HCT116 (cell line): ENCODE data around the gene GPANK1. TPM values are rescaled to one million over a fixed set of nuclear protein-coding genes. Genes with fewer than 3 reads are reported as not detected.

ENCODE experiments used
- ATAC-seq: fragments of 200-7000 bp; cut with Tn5 transposase; 2 replicates; pipeline ENCODE4 v1.9.1; 2020; ENCODE audit warnings: mild to moderate bottlenecking, moderate library complexity
- BruUV-seq: library from RNA; stranded (reverse); fragments of 400-500 nt; replicated peaks from 2 replicates; lab custom pipeline; 2021; lab: Mats Ljungman, UMichigan
- CTCF ChIA-PET: fragments of 300-600 bp; sonication (Branson Sonifier 250); formaldehyde crosslinking; loops from one replicate; lab custom pipeline; 2021; ENCODE audit warnings: antibody characterized with exemption; lab: Charles Lee
- POLR2A ChIA-PET: fragments of 300-600, 350-600 bp; sonication (Branson Sonifier 250); formaldehyde crosslinking; loops from one replicate; lab custom pipeline; 2021; ENCODE audit warnings: antibody characterized with exemption; lab: Charles Lee
- RAD21 ChIA-PET, 2 experiments: fragments of 300-600 bp; sonication (Branson Sonifier 250); formaldehyde crosslinking; loops; one replicate each; lab custom pipeline; 2023; ENCODE audit warnings: low total read pairs in 2 of 2; ENCODE audit not compliant: uncharacterized antibody in 2 of 2, unreplicated experiment in 2 of 2, low non-redundant PET in 1 of 2; lab: Charles Lee
- DNase-seq: peaks from one replicate; pipeline ENCODE4 v3.0.0-alpha.2; 2010; ENCODE audit warnings: low read depth, low spot score
- H2AFZ ChIP-seq: fragments of 200-600 bp; shearing (Covaris generic), sonication (generic); 2 replicates; pipeline ENCODE4 v1.6.1; 2017; ENCODE audit warnings: low read depth, mixed run types, mixed read lengths, antibody characterized with exemption, low read length; ENCODE audit not compliant: poor library complexity, severe bottlenecking
- H3K27ac ChIP-seq: 2 replicates; pipeline ENCODE4 v1.5.1; 2012; ENCODE audit warnings: low read depth, low read length
- H3K27me3 ChIP-seq: fragments of 200-600 bp; sonication (generic); 2 replicates; pipeline ENCODE4 v1.6.1; 2016; ENCODE audit warnings: mixed run types, low read length, mixed read lengths; ENCODE audit not compliant: insufficient read depth
- H3K36me3 ChIP-seq, 2 experiments: fragments of 200-500 bp in 1 of 2; fragments of 200-600 bp in 1 of 2; sonication (Bioruptor generic) in 1 of 2; sonication (generic) in 1 of 2; 2 replicates each; pipeline versions ENCODE4 v1.5.1 to v1.6.1; 2014 to 2016; ENCODE audit warnings: low read length in 2 of 2, inconsistent platforms in 1 of 2, mixed read lengths in 1 of 2, mixed run types in 1 of 2; ENCODE audit not compliant: insufficient read depth in 2 of 2, control insufficient read depth in 1 of 2
- H3K4me1 ChIP-seq, 2 experiments: fragments of 200-600 bp in 1 of 2; sonication (generic) in 1 of 2; 2 replicates each; pipeline versions ENCODE4 v1.5.1 to v1.6.1; 2012 to 2017; ENCODE audit warnings: low read length in 2 of 2, inconsistent platforms in 1 of 2, mild to moderate bottlenecking in 1 of 2, mixed read lengths in 1 of 2, mixed run types in 1 of 2, moderate library complexity in 1 of 2; ENCODE audit not compliant: insufficient read depth in 2 of 2, control insufficient read depth in 1 of 2
- H3K4me2 ChIP-seq: fragments of 200-600 bp; sonication (generic); 2 replicates; pipeline ENCODE4 v1.6.1; 2017; ENCODE audit warnings: mixed run types, low read length, mixed read lengths
- H3K4me3 ChIP-seq, 2 experiments: fragments of 200-600 bp in 1 of 2; sonication (generic) in 1 of 2; replicated peaks in 1 of 2; 2 replicates each; pipeline ENCODE4 v1.5.1; 2011 to 2016; ENCODE audit warnings: low read length in 2 of 2, control low read depth in 1 of 2, low read depth in 1 of 2, mild to moderate bottlenecking in 1 of 2, mixed read lengths in 1 of 2, mixed run types in 1 of 2
- H3K79me2 ChIP-seq: fragments of 200-600 bp; sonication (generic); 2 replicates; pipeline ENCODE4 v1.6.1; 2017; ENCODE audit warnings: mild to moderate bottlenecking, mixed run types, low read length, moderate library complexity, mixed read lengths; ENCODE audit not compliant: insufficient read depth
- H3K9ac ChIP-seq: fragments of 200-600 bp; sonication (generic); 2 replicates; pipeline ENCODE4 v1.6.1; 2016; ENCODE audit warnings: low read length, mixed read lengths
- H3K9me2 ChIP-seq: fragments of 200-600 bp; sonication (generic), shearing (Covaris generic); 2 replicates; pipeline ENCODE4 v1.6.1; 2017; ENCODE audit warnings: mixed run types, mild to moderate bottlenecking, moderate library complexity; ENCODE audit not compliant: insufficient read depth
- H3K9me3 ChIP-seq, 2 experiments: fragments of 200-500 bp in 1 of 2; fragments of 200-600 bp in 1 of 2; sonication (Bioruptor generic) in 1 of 2; sonication (generic) in 1 of 2; 2 replicates each; pipeline ENCODE4 v1.6.1; 2014 to 2017; ENCODE audit warnings: low read length in 2 of 2, mixed read lengths in 2 of 2, inconsistent platforms in 1 of 2, low read depth in 1 of 2, mild to moderate bottlenecking in 1 of 2, mixed run types in 1 of 2, moderate library complexity in 1 of 2; ENCODE audit not compliant: control insufficient read depth in 1 of 2, insufficient read depth in 1 of 2
- H4K20me1 ChIP-seq: fragments of 200-600 bp; sonication (generic), shearing (Covaris generic); 2 replicates; pipeline ENCODE4 v1.6.1; 2017; ENCODE audit warnings: mixed run types, mild to moderate bottlenecking, moderate library complexity; ENCODE audit not compliant: insufficient read depth
- CBX3 ChIP-seq: IDR thresholded peaks from 2 replicates; pipeline ENCODE4 v1.6.1; 2012; ENCODE audit warnings: low read depth
- CTCF ChIP-seq, 3 experiments: fragments of 200-600 bp in 1 of 3; sonication (generic) in 1 of 3; IDR thresholded peaks in 2 of 3; conservative IDR thresholded peaks in 1 of 3; 2 replicates each; pipeline ENCODE4 v1.5.1; 2012 to 2017; ENCODE audit warnings: low read depth in 2 of 3, low read length in 2 of 3, antibody characterized with exemption in 1 of 3, borderline replicate concordance in 1 of 3, control low read depth in 1 of 3, mild to moderate bottlenecking in 1 of 3, mixed read lengths in 1 of 3, mixed run types in 1 of 3, moderate library complexity in 1 of 3; ENCODE audit not compliant: insufficient read depth in 1 of 3
- EGR1 ChIP-seq: IDR thresholded peaks from 2 replicates; pipeline ENCODE4 v1.6.1; 2012; ENCODE audit warnings: low read depth
- EZH2 ChIP-seq: fragments of 200-600 bp; sonication (generic); IDR thresholded peaks from 2 replicates; pipeline ENCODE4 v1.6.1; 2017; ENCODE audit warnings: antibody characterized with exemption, mixed run types
- EZH2phosphoT487 ChIP-seq: fragments of 200-600 bp; IDR thresholded peaks from 2 replicates; pipeline ENCODE4 v1.6.1; 2018; ENCODE audit warnings: antibody characterized with exemption, borderline replicate concordance
- FOSL1 ChIP-seq: IDR thresholded peaks from 2 replicates; pipeline ENCODE4 v1.6.1; 2012; ENCODE audit warnings: low read depth
- JUND ChIP-seq: IDR thresholded peaks from 2 replicates; pipeline ENCODE4 v1.6.1; 2012
- MAX ChIP-seq: IDR thresholded peaks from 2 replicates; pipeline ENCODE4 v1.6.1; 2012
- POLR2A ChIP-seq: IDR thresholded peaks from 2 replicates; pipeline ENCODE4 v1.7.0; 2011; ENCODE audit warnings: borderline replicate concordance; ENCODE audit not compliant: insufficient read depth, insufficient read length; ENCODE audit errors: extremely low read depth
- POLR2AphosphoS5 ChIP-seq: IDR thresholded peaks from 2 replicates; pipeline ENCODE4 v1.6.1; 2011; ENCODE audit warnings: mild to moderate bottlenecking, low read depth, low read length, moderate library complexity
- RAD21 ChIP-seq: IDR thresholded peaks from 2 replicates; pipeline ENCODE4 v1.6.1; 2012; ENCODE audit warnings: low read depth, mild to moderate bottlenecking
- REST ChIP-seq: IDR thresholded peaks from 2 replicates; pipeline ENCODE4 v1.6.1; 2012; ENCODE audit warnings: low read depth
- SP1 ChIP-seq: IDR thresholded peaks from 2 replicates; pipeline ENCODE4 v1.6.1; 2012; ENCODE audit warnings: low read depth
- SRF ChIP-seq: IDR thresholded peaks from 2 replicates; pipeline ENCODE4 v1.6.1; 2012; ENCODE audit warnings: low read depth
- TCF7L2 ChIP-seq: IDR thresholded peaks from 2 replicates; pipeline ENCODE4 v1.7.0; 2011; ENCODE audit warnings: borderline replicate concordance, inconsistent platforms; ENCODE audit not compliant: insufficient read depth, insufficient read length; ENCODE audit errors: extremely low read depth
- YY1 ChIP-seq: IDR thresholded peaks from 2 replicates; pipeline ENCODE4 v1.6.1; 2011; ENCODE audit warnings: low read length, low read depth, moderate library complexity, mild to moderate bottlenecking; ENCODE audit not compliant: insufficient replicate concordance; ENCODE audit errors: extremely low read depth
- ZBTB33 ChIP-seq: IDR thresholded peaks from 2 replicates; pipeline ENCODE4 v1.6.1; 2011; ENCODE audit warnings: mild to moderate bottlenecking, low read length, moderate library complexity; ENCODE audit not compliant: insufficient replicate concordance; ENCODE audit errors: extremely low read depth
- ZFX ChIP-seq: fragments of 450-650 bp; IDR thresholded peaks from 2 replicates; pipeline ENCODE4 v1.6.1; 2017
- ZNF274 ChIP-seq: fragments of 200-500 bp; sonication (Bioruptor generic); IDR thresholded peaks from 2 replicates; pipeline ENCODE4 v1.6.1; 2014; ENCODE audit warnings: mild to moderate bottlenecking, low read depth, low read length, inconsistent platforms
- intact Hi-C: fragments of 100-400 bp; cut with micrococcal nuclease; formaldehyde crosslinking; loops from 2 replicates; pipeline ENCODE4 v1.10.0; 2022
- total RNA-seq: library from RNA; stranded (reverse); gene quantifications from one replicate; pipeline ENCODE4 v1.2.1, GENCODE V29; 2021; ENCODE audit not compliant: unreplicated experiment

GPANK1 gene
- total RNA-seq, 1 experiment from 2014 or later: 14.8 TPM

- no peaks in the 10 kb centered on the region for H3K9me3 ChIP-seq
- no peaks in the 10 kb centered on the region for H3K9me2 ChIP-seq
- no peak overlapping the region for H3K4me2 ChIP-seq
- H3K4me3 ChIP-seq: no peak overlapping the region
- H3K9ac ChIP-seq: no peak overlapping the region
- no peak for ATAC-seq
- ChIA-PET POLR2A (no interaction called here), CTCF (interaction anchor here (1.4 kb wide), 1 partner anchor 17 kb away, joined by 5 read pairs; no protein-coding TSS in a partner anchor)
- no peaks in the 10 kb centered on the region; the same call in 1 of the 2 replicates for H3K79me2 ChIP-seq
- peaks cover 0 to 6% of the 10 kb centered on the region in 2 experiments; a peak in 3 of 4 replicates for H3K4me1 ChIP-seq
- no TSS peak for BruUV-seq
- H3K36me3 ChIP-seq: no peaks in the 10 kb centered on the region
- no peaks in the 10 kb centered on the region for H3K27me3 ChIP-seq
- TF ChIP-seq ZFX (no peak), JUND (no peak), POLR2AphosphoS5 (no peak), CBX3 (no peak), CTCF (IDR thresholded peaks at IDR 0.05 in 2 of 3, conservative IDR thresholded peaks at IDR 0.05 in 1 of 3; ENCODE audit: borderline replicate concordance in 1 of 3, insufficient read depth in 1 of 3, low read depth in 2 of 3, low read length in 2 of 3) (no peak), FOSL1 (no peak), EZH2 (no peak), EZH2phosphoT487 (no peak), REST (no peak), POLR2A (no peak), YY1 (no peak), ZNF274 (no peak), ZBTB33 (no peak), SRF (no peak), EGR1 (no peak), SP1 (no peak), MAX (no peak), RAD21 (no peak), TCF7L2 (no peak)
- TF ChIP-seq, all 23 proteins: peak for 0
- no peak for DNase-seq
- Histone ChIP-seq H3K27ac (no peak overlapping the region), H4K20me1 (no peaks in the 10 kb centered on the region), H2AFZ (no peak overlapping the region)
- intact Hi-C loops: no loop called here
- RAD21 ChIA-PET: no interaction called here
These were observed 49.0 kb downstream of the GPANK1 start for GRCh38 chr6:31615748-31616147.
